H7 (cell line): Measurements from ENCODE around the gene CACNA1D. TPM values are rescaled to one million over a fixed set of nuclear protein-coding genes. Genes with fewer than 3 reads are reported as not detected.

Experiments
- DNase-seq: peaks from one replicate; pipeline ENCODE4 v3.0.0; 2012
- H3K27me3 ChIP-seq: 2 replicates; pipeline ENCODE4 v1.6.0; 2011; ENCODE audit warnings: mild to moderate bottlenecking, low read length; ENCODE audit not compliant: control insufficient read depth, insufficient read depth
- H3K36me3 ChIP-seq: replicated peaks from 2 replicates; pipeline ENCODE4 v1.5.1; 2011; ENCODE audit warnings: low read length; ENCODE audit not compliant: control insufficient read depth, insufficient read depth
- H3K4me3 ChIP-seq: 2 replicates; pipeline ENCODE4 v1.5.1; 2011; ENCODE audit warnings: low read depth, mild to moderate bottlenecking, control low read depth, low read length, moderate library complexity; ENCODE audit not compliant: insufficient read depth
- total RNA-seq: library from RNA; depleted of rRNA; stranded (reverse); fragments of >200 nt; shearing (Covaris generic); gene quantifications from 2 replicates; pipeline ENCODE4 v1.2.3, GENCODE V29; 2014

CACNA1D gene
- total RNA-seq, 1 experiment from 2014 or later = 1.0 TPM

DNA sequence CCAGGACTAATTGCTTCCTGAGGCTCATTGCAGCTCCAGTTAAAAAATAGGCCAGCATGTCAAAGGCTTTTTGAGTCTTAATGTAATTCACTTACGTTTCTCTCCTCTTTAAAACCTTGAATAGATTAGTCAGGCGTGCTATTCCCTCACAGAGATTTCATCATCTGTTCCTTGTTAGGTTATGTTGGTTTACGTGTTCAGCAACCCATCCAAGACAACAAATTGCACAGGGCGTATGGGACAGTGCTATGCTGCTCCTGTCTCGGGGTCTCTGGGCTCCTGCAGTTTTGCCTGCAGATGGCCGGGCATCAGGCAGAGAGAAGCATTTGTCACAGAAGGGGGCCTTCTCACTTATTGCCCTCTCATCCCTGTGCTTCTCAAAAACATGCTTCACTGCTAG, 234.7 kb downstream of the CACNA1D start:
- DNase-seq = no peak
- H3K36me3 ChIP-seq = no peaks in the 10 kb centered on the region
- H3K4me3 ChIP-seq = no peak overlapping the region
- no peaks in the 10 kb centered on the region for H3K27me3 ChIP-seq

DNA sequence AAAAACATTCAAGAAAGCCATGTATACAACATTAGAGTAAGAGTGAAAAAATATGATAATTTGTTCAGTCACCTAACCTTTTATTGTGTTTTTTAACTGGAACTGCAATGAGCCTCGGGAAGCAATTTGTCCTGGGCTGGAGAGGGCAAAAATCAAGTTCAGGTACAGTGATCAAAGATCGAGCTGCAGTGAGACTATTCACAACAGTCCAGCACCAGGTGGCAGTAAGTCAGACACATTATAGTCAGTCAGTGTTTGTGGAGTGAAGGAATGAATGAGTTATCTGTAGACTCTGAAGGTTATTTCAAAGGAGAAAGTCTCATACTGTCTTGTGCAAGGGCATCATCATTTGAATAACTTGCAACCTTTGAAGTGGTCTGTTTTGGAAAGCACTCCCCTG, 235.2 kb downstream of the CACNA1D start:
- no peak for DNase-seq
- Histone ChIP-seq H3K36me3 (no peaks in the 10 kb centered on the region), H3K27me3 (no peaks in the 10 kb centered on the region), H3K4me3 (no peak overlapping the region)

DNA sequence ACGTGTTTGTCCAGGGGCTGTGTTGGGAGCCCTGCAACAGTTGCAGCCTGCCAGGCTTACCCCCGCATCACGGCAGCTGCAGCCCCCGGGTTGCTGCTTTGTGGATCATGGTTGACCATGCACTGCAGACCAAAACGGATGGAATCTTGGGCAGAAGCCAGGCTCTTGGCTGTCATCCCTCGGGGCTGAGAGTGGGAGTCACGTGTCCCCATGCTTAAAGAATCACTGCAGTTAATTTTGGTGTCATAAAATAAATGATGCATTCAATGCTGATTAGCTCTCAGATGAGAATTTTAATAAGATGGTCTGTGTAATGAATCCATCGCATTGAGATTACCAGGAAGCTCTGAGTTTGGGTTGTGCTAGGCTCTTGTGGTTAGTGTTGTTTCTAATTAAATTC, 236.2 kb downstream of the CACNA1D start:
- no peaks in the 10 kb centered on the region for H3K36me3 ChIP-seq
- no peak for DNase-seq
- H3K27me3 ChIP-seq = no peaks in the 10 kb centered on the region
- H3K4me3 ChIP-seq = no peak overlapping the region

DNA sequence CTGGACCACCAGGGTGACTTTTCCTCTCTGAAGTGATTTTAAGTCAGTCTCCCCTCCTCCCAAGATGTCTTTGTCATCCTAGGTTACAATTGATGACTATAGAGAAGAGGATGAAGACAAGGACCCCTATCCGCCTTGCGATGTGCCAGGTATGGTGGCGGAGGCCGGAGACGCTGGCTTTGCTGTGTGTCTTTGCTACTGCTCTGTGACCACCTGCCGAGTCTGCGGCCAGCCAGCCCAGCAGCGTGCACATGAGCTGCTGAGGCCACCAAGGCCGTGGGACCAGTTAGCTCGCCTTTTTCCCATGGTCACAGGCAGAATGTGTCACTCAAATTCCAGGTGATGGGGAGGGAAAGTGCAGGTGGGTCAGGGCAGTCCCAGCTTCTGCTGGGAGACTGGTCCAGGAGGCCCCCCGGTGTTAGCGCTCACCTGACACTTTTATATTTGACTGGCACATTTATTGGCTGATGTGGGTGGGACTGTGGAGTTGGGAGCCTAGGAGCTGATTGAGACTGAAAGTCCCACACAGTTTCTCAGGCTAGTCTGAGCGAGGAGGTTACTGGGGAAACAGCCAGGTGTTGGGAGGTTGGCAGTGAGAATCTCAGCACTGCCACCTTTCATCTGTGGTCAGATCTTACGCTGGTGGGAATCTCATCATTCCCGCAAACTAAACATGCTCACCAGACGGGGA, 237.7 kb downstream of the CACNA1D start:
- Histone ChIP-seq H3K36me3 (no peaks in the 10 kb centered on the region), H3K4me3 (no peak overlapping the region), H3K27me3 (no peaks in the 10 kb centered on the region)
- DNase-seq = no peak

DNA sequence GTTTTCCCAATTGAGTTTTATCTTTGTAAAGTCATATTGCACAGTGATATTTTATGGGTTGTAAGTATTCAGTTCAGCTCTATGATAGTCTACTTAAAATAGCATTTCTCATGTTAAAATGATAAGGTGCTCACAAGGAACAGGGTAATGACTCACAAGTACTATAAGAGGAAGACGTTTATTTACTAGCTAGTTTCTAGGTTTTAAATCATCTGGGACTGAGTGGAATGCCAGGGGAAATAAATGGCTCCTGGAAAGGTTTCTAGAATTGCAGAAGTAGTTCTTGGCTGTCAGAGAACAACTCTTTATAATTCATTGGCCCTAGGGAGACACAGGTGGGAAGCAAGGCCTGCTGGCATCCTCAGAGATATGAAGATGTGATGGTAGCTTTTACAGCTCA, 239.0 kb downstream of the CACNA1D start:
- no peak for DNase-seq
- no peaks in the 10 kb centered on the region for H3K27me3 ChIP-seq
- no peak overlapping the region for H3K4me3 ChIP-seq
- no peaks in the 10 kb centered on the region for H3K36me3 ChIP-seq

DNA sequence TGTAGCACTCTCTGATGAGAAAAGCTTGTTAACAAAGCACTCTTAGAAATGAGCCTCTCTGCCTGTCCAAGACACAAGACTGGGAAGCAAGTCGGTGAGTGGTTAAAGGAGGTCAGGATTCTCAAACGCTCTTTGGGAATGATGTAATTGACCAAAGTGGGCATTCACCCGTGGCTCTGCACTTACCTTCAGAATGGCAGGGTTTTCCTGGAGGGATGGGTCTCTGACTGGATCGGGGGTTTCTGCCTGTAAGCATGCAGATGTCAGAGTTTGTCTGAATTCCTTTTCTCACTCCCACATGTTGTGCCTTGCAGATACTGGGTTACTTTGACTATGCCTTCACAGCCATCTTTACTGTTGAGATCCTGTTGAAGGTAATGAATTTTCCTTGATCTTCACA, 245.6 kb downstream of the CACNA1D start:
- H3K27me3 ChIP-seq = peaks cover 2% of the 10 kb centered on the region; the same call in 1 of the 2 replicates
- no peaks in the 10 kb centered on the region for H3K36me3 ChIP-seq
- no peak overlapping the region for H3K4me3 ChIP-seq
- no peak for DNase-seq

DNA sequence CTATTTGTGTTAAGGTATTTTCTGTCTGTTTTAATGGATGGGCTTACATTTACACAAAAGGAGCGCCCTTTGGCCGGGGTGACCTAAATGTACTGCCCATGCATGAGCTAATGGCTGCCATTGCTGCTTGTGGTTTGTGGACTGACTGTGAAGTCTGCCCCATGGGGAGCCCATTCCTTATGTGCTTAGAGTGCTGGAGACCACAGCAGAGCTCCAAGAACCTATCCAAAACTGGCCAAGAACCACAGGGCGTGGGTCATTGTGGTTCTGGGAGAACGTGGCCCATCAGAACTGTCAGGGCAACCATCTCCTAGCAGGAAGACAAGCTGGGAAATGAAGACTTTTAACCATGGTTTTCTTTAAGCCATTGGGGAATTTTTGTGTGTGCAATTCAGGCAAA, 246.5 kb downstream of the CACNA1D start:
- Histone ChIP-seq H3K27me3 (peaks cover 2% of the 10 kb centered on the region; the same call in 1 of the 2 replicates), H3K36me3 (no peaks in the 10 kb centered on the region), H3K4me3 (no peak overlapping the region)
- no peak for DNase-seq

DNA sequence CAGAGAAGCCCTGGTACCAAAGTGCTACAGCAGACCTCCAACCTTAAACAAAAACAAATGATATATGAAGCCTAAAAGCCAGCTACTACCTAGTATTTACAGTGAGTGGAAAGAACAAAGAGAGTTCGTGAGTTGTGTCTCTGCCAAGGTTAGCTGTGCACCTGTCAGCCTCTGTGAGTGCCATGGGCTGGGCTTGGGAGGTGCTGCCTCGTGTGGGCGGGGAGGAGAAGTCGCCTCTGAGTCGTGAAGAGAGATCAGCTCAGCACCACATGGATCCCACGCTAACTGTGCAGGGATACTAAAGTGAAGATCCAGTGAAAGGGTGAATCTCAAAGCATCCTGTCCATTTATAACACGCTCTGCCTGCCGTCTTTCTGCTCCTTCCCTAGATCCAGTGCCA, 249.9 kb downstream of the CACNA1D start:
- DNase-seq = peak; percentile 66

DNA sequence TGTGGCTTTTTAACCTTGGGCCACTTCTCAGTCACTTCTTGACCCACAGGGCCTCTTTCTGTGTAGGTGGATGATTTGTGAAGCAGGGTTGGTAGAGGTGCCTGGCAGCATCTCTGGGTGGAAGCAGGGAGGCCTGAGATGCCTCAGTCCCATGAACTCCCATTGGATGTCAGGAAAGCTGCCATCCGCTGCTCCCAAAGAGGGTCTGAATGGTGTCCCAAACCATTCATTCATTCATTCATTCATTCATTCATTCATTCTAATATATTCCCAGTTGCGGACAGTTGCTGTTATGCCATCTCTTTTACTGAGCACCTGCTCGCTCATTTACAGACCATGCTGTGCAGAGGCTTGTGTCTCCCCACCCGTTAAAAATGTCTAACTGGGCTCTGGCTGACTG, 253.1 kb downstream of the CACNA1D start:
- no peak for DNase-seq
- Histone ChIP-seq H3K36me3 (no peaks in the 10 kb centered on the region), H3K4me3 (no peak overlapping the region), H3K27me3 (peaks cover 5% of the 10 kb centered on the region; the same call in 1 of the 2 replicates)

More for the DNA sequence above, 249.9 kb downstream of the CACNA1D start:
- H3K36me3 ChIP-seq = no peaks in the 10 kb centered on the region
- peaks cover 5% of the 10 kb centered on the region; the same call in 1 of the 2 replicates for H3K27me3 ChIP-seq
- no peak overlapping the region for H3K4me3 ChIP-seq

DNA sequence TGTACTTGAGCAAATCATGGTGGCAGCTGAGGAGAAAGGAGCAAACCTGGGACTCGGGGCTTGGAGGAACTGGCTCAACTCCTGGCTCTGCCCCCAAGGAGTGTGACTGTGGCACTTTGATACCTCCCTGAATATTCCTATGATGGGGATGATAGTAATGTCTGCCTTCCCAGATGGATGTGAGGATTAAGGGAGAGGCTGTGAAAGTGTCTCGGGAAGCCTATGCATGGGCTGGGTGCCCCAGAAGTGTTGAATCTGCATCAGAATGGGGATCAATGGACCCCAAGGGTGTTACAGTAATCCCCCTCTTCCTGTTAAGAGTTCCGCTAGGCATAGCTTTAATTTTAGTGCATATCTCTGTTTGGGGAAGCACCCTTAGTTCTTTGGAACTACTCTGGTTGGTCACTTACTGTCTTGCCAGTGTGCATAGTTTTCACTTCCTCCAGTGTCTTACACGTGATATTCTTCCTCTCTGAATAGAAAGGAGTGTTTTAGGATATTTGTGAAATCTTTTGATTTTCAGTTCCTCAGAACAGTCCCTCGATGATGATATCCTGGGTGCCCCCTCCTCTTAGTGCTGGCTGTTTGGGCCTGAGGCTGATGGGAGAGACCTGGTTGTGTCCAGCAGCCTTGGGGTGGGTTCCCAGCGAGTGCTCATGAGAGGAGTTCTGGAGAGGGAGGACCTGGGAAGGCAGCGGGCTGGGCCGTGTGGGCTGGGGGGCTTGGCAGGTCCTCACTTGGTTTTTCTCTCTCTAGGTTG, 254.3 kb downstream of the CACNA1D start:
- DNase-seq = peak; percentile 78
- Histone ChIP-seq H3K36me3 (no peaks in the 10 kb centered on the region), H3K27me3 (peaks cover 5% of the 10 kb centered on the region; the same call in 1 of the 2 replicates), H3K4me3 (no peak overlapping the region)

DNA sequence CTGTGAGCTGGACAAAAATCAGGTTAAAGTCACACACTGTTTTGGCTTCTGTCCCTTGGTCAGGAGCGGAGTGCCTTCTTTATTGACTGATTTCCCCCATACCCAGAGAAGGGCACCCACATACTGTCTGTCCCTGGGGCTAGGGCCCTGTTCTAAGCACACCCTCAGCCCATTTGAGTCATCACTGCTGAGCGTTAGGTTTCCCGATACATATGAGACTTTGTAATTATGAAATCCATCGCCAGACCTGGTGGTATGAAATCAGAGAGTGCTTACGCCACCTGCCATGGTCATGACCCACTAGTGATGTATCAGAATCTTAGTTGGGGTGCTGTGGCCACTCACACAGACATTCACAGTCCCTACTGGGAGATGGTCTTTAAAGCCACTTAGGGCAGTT, 255.0 kb downstream of the CACNA1D start:
- DNase-seq = no peak
- H3K36me3 ChIP-seq = no peaks in the 10 kb centered on the region
- no peak overlapping the region for H3K4me3 ChIP-seq
- peaks cover 3% of the 10 kb centered on the region; the same call in 1 of the 2 replicates for H3K27me3 ChIP-seq

DNA sequence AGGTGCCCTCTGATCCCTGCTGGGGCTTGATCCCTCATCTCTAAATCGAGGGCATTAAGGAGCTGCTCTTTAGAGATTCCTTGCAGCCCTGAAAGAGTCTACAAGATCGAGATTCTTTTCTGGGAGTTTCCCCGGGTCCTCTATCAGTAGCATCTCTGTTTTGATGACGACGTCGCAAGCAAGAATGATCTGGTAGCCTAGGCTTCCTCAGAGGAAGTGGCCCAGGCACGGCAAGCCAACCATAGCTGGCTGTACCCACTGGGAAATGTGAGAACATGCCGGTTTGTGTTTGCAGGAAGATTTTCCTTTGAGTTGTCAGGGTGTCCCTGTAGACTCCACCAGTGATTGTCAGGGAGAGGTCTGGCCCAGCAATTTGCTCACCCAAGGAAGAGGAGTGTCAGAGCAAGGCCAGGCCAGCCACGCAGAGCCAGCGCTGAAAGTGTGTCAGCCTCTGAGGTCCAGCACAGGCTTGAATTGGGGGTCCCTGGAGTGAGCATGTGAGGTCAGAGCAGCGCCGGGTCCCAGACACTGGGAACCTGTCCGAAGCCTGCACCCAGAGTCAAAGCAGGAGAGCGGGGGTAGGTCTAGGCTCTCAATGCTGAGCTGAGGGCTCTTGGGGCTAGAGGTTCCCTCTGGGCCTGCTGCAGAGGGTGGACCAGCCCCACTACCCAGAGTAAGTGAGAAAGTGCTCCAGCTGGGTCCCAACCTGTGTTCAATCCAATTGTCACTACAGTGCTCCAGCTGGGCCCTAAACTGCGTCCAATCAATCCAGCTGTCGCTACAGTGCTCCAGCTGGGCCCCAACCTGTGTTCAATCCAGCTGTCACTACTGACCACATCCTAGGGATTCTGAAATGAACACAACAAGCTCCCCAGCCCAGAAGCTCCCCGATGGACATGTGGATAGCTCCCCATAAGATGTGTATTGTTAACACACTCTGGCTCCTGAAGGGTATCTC, 256.1 kb downstream of the CACNA1D start:
- DNase-seq = no peak
- no peak overlapping the region for H3K4me3 ChIP-seq
- H3K27me3 ChIP-seq = peaks cover 3% of the 10 kb centered on the region; the same call in 1 of the 2 replicates
- no peaks in the 10 kb centered on the region for H3K36me3 ChIP-seq

DNA sequence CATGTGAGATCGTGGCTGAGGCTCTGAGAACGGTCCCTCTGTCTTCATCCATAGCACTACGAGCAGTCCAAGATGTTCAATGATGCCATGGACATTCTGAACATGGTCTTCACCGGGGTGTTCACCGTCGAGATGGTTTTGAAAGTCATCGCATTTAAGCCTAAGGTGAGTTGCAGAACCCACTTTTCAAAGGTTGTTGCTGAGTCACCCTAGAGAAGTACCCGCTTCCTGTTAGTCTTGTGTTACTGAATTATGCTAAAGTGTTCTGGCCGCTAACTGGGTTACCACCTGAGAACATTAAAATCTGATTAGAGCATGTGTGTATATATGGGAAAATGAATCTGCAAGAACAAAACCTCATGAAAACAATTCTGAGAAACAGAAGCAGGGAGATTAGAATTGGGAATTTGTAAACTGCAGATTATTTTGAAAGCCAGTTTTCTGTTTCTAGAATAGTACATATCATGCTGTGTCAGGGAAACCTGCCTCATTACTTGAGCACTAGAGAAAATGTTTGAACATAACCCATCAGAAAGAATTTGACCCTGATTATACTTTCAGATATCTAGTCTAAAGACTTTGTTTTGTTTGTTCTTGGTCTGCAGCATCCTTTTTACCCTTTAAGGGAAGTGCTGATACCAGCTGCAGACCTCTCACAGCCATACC, 259.2 kb downstream of the CACNA1D start:
- no peak overlapping the region for H3K4me3 ChIP-seq
- no peaks in the 10 kb centered on the region for H3K36me3 ChIP-seq
- DNase-seq = no peak
- H3K27me3 ChIP-seq = no peaks in the 10 kb centered on the region; the same call in 1 of the 2 replicates

DNA sequence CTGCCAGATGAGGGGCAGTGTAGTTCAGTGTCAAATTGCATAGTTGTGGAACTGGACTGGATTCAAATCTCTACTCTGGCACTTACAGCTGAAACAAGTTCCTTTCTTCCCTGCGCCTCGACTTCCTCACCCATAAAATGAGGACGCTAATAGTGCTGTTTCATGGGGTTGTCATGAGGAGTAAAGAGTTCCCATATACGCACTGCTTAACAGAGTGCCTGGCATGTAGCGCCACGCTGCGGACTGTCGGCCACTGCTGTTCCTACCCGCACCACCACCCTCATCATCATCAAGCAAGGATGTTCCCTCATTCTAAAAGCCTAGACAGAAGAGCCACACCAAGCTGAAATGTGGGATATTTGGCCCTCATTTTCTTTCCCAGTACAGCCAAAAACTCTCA, 259.9 kb downstream of the CACNA1D start:
- no peak overlapping the region for H3K4me3 ChIP-seq

More for the DNA sequence above, 259.9 kb downstream of the CACNA1D start:
- Histone ChIP-seq H3K27me3 (no peaks in the 10 kb centered on the region; the same call in 1 of the 2 replicates), H3K36me3 (no peaks in the 10 kb centered on the region)
- no peak for DNase-seq
